ENCODE data around the gene SFT2D2. TPM values are rescaled to one million over a fixed set of nuclear protein-coding genes. Genes with fewer than 3 reads are reported as not detected.
A peak's percentile ranks its signal among the peaks of the same experiment; 100 is the strongest.

The SFT2D2 gene
- total and polyA plus RNA-seq, 9 donors, result 6.1 to 15.7 (median 8.1) TPM

DNA sequence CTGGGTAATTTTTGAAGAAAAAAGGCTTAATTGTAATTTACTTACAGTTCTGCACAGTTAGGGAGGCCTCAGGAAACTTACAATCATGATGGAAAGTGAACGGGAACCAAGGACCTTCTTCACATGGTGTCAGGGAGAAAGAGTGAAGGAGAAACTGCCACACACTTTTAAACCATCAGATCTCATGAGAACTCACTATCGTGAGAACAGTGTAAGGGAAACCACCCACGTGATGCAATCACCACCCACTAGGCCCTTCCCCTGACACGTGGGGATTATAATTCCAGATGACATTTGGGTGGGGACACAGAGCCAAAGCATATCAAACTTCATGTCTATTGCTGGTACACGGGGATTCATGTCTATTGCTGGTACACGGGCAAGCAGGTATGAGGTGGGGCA is 5.3 kb upstream of the SFT2D2 start:
- Histone ChIP-seq H3K9me3 (replicated peaks; ENCODE audit: control insufficient read depth, low read depth, low read length) (peaks cover 8% of the 10 kb centered on the region), H3K36me3 (ENCODE audit: control insufficient read depth, insufficient read depth, low read length) (no peaks in the 10 kb centered on the region), H3K27ac (ENCODE audit: low read length) (no peak overlapping the region), H3K4me3 (ENCODE audit: low read length) (no peak overlapping the region), H3K27me3 (ENCODE audit: control insufficient read depth, insufficient read depth, low read length) (peaks cover 2% of the 10 kb centered on the region), H3K4me1 (ENCODE audit: control insufficient read depth, insufficient read depth, low read length) (no peaks in the 10 kb centered on the region)
- WGBS (ENCODE audit: insufficient coverage), result no CpG with 5 or more reads among the region's 6 CpGs
- no peak for DNase-seq

DNA sequence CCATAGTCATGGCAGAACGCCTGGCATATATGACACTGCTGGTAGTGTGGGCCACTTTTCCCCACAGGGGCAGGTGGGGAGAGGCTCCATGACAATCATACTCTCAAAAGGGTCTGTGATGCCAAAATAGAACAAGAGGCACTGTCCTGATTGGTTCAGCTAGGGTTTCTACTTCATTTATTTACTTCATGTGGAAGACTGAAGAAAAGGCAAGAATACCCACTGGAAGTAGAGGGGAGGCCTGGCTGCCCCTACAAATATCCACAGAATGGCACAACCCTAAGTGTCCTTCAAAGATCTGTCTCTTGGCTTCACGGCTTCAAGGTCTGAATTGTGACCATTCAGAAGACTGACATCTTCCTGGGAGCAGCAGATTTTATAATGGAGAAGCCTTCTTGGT is 4.5 kb upstream of the SFT2D2 start:
- 67% methylated on average over 1 of the region's 2 CpGs for WGBS (ENCODE audit: insufficient coverage)
- no peak for DNase-seq

DNA sequence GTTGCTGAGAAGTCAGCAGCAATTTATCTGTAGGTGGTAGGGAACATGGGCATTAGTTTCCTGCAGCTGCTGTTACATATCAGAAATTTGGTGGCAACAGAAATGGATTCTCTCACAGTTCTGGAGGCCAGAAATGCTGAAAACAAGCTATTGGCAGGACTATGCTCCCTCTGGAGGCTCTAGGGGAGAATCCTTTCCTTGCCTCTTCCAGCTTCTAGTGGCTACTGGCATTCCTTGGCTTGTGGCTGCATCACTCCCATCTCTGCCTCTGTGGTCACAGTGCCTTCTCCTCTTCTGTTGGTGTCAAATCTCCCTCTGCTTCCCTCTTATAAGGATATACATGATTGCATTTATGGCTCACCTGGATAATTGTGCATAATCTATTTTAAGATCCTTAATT is 2.5 kb upstream of the SFT2D2 start:
- DNase-seq, result no peak
- no peak overlapping the region for H3K4me3 ChIP-seq (ENCODE audit: low read length)

More for the DNA sequence above, 4.5 kb upstream of the SFT2D2 start:
- H3K4me3 ChIP-seq (ENCODE audit: low read length), result no peak overlapping the region
- no peaks in the 10 kb centered on the region for H3K4me1 ChIP-seq (ENCODE audit: control insufficient read depth, insufficient read depth, low read length)
- no peaks in the 10 kb centered on the region for H3K36me3 ChIP-seq (ENCODE audit: control insufficient read depth, insufficient read depth, low read length)
- H3K9me3 ChIP-seq (replicated peaks; ENCODE audit: control insufficient read depth, low read depth, low read length), result peaks cover 8% of the 10 kb centered on the region
- H3K27ac ChIP-seq (ENCODE audit: low read length), result no peak overlapping the region
- H3K27me3 ChIP-seq (ENCODE audit: control insufficient read depth, insufficient read depth, low read length), result peaks cover 2% of the 10 kb centered on the region

DNA sequence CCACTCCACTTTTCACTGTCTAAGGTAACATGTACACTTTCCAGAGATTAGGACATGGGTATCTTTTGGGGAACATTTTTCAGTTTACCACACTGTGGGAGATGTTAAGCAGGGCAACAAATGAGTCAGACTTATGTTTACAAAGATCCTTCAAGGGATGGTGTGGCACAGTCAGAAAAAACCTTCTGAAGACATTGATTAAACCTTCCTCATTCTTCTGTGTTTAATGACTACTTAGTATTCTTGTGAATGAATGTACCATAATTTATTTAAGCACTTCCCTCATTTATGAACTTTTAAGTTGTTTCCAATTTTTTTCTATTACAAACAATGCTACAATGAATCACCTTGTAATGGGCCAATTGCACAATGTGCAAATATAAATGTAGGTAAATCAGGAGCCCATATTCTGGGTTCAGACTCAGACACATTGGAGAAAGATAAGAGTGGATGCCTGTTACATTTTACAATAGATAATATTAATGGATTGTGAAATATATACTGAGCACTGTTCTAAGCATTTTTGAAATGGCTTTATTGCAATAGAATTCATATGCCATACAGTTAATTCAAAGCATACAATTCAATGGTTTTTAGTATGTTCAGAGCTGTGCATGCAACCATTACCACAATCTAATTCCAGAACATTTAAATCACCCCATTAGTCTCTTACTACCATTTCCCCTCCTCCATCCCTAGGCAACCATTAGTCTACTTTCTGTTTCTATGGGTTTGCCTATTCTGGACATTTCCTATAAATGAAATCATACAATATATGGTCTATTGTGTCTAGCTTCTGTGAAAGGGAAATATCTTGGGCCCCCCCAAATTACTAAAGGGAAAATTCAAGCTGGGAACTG is 1.9 kb upstream of the SFT2D2 start:
- Histone ChIP-seq H3K4me1 (ENCODE audit: control insufficient read depth, insufficient read depth, low read length) (peaks cover 10% of the 10 kb centered on the region), H3K36me3 (ENCODE audit: control insufficient read depth, insufficient read depth, low read length) (no peaks in the 10 kb centered on the region), H3K27ac (ENCODE audit: low read length) (no peak overlapping the region), H3K27me3 (ENCODE audit: control insufficient read depth, insufficient read depth, low read length) (peaks cover 2% of the 10 kb centered on the region), H3K9me3 (replicated peaks; ENCODE audit: control insufficient read depth, low read depth, low read length) (peaks cover 8% of the 10 kb centered on the region), H3K4me3 (ENCODE audit: low read length) (no peak overlapping the region)
- DNase-seq, result no peak

More for the DNA sequence above, 2.5 kb upstream of the SFT2D2 start:
- H3K9me3 ChIP-seq (replicated peaks; ENCODE audit: control insufficient read depth, low read depth, low read length), result peaks cover 8% of the 10 kb centered on the region
- peaks cover 2% of the 10 kb centered on the region for H3K27me3 ChIP-seq (ENCODE audit: control insufficient read depth, insufficient read depth, low read length)
- no peak overlapping the region for H3K27ac ChIP-seq (ENCODE audit: low read length)
- no peaks in the 10 kb centered on the region for H3K36me3 ChIP-seq (ENCODE audit: control insufficient read depth, insufficient read depth, low read length)
- peaks cover 10% of the 10 kb centered on the region for H3K4me1 ChIP-seq (ENCODE audit: control insufficient read depth, insufficient read depth, low read length)

GRCh38 chr1:168224991-168225390 is 813 bp upstream of the SFT2D2 start:
- no peak overlapping the region for H3K27ac ChIP-seq (ENCODE audit: low read length)
- peaks cover 8% of the 10 kb centered on the region for H3K9me3 ChIP-seq (replicated peaks; ENCODE audit: control insufficient read depth, low read depth, low read length)
- peaks cover 10% of the 10 kb centered on the region for H3K4me1 ChIP-seq (ENCODE audit: control insufficient read depth, insufficient read depth, low read length)
- peaks cover 7% of the 10 kb centered on the region for H3K36me3 ChIP-seq (ENCODE audit: control insufficient read depth, insufficient read depth, low read length)
- no peak for DNase-seq
- no CpG with 5 or more reads among the region's 3 CpGs for WGBS (ENCODE audit: insufficient coverage)
- H3K27me3 ChIP-seq (ENCODE audit: control insufficient read depth, insufficient read depth, low read length), result peaks cover 2% of the 10 kb centered on the region
- no peak overlapping the region for H3K4me3 ChIP-seq (ENCODE audit: low read length)

GRCh38 chr1:168227620-168228019 is 1.8 kb downstream of the SFT2D2 start:
- peaks cover 10% of the 10 kb centered on the region for H3K4me1 ChIP-seq (ENCODE audit: control insufficient read depth, insufficient read depth, low read length)
- WGBS (ENCODE audit: insufficient coverage), result 49% methylated on average over 4 of the region's 7 CpGs
- no peak overlapping the region for H3K4me3 ChIP-seq (ENCODE audit: low read length)
- peaks cover 2% of the 10 kb centered on the region for H3K27me3 ChIP-seq (ENCODE audit: control insufficient read depth, insufficient read depth, low read length)
- H3K27ac ChIP-seq (ENCODE audit: low read length), result peak overlapping the region; percentile 47
- H3K9me3 ChIP-seq (replicated peaks; ENCODE audit: control insufficient read depth, low read depth, low read length), result peaks cover 8% of the 10 kb centered on the region
- DNase-seq, result no peak
- H3K36me3 ChIP-seq (ENCODE audit: control insufficient read depth, insufficient read depth, low read length), result peaks cover 25% of the 10 kb centered on the region

- no peak overlapping the region for H3K4me3 ChIP-seq (ENCODE audit: low read length)
- H3K27me3 ChIP-seq (ENCODE audit: control insufficient read depth, insufficient read depth, low read length), result no peaks in the 10 kb centered on the region
- no peak overlapping the region for H3K27ac ChIP-seq (ENCODE audit: low read length)
- DNase-seq, result no peak
- H3K4me1 ChIP-seq (ENCODE audit: control insufficient read depth, insufficient read depth, low read length), result peaks cover 10% of the 10 kb centered on the region
- WGBS (ENCODE audit: insufficient coverage), result no CpG with 5 or more reads among the region's 4 CpGs
- H3K36me3 ChIP-seq (ENCODE audit: control insufficient read depth, insufficient read depth, low read length), result peaks cover 40% of the 10 kb centered on the region
- H3K9me3 ChIP-seq (replicated peaks; ENCODE audit: control insufficient read depth, low read depth, low read length), result no peaks in the 10 kb centered on the region
Measured at GRCh38 chr1:168229893-168230292, 4.1 kb downstream of the SFT2D2 start.

- peaks cover 10% of the 10 kb centered on the region for H3K4me1 ChIP-seq (ENCODE audit: control insufficient read depth, insufficient read depth, low read length)
- DNase-seq, result no peak
- H3K9me3 ChIP-seq (replicated peaks; ENCODE audit: control insufficient read depth, low read depth, low read length), result no peaks in the 10 kb centered on the region
- 89% methylated on average over 1 of the region's 3 CpGs for WGBS (ENCODE audit: insufficient coverage)
- no peak overlapping the region for H3K27ac ChIP-seq (ENCODE audit: low read length)
- H3K36me3 ChIP-seq (ENCODE audit: control insufficient read depth, insufficient read depth, low read length), result peaks cover 46% of the 10 kb centered on the region
- H3K27me3 ChIP-seq (ENCODE audit: control insufficient read depth, insufficient read depth, low read length), result no peaks in the 10 kb centered on the region
- no peak overlapping the region for H3K4me3 ChIP-seq (ENCODE audit: low read length)
Measured at GRCh38 chr1:168230709-168231108, 4.9 kb downstream of the SFT2D2 start.

DNA sequence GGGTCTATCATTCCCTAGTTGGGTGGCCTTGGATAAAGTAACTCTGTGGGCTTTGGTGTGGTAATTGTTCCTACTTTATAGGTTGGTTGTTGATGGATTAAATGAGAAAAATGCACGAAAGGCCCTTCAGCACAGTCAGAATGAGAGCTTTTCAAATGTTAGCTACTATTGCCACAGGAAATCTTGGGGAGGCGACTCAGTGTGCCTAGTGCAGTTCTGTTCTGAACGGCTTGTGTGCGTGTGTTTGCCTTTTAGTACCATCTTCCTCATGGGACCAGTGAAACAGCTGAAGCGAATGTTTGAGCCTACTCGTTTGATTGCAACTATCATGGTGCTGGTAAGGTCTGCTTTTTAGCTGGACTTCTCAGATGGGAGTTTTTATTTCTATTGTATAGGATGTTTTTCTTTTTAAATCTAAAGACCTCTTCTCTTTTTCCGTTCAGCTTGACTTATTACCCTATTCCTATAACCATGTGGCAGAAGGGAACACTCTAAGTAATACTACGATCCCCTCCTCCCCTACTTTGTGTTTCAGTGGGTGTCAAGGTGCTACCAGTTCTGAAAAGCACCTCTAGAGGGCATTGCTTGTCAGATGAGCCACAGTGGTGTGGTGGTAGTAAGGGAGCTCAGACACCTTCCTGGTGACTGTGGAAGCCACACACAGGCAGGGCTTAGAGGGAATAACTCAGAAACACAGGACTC is 9.2 kb downstream of the SFT2D2 start:
- H3K36me3 ChIP-seq (ENCODE audit: control insufficient read depth, insufficient read depth, low read length), result peaks cover 55% of the 10 kb centered on the region

DNA sequence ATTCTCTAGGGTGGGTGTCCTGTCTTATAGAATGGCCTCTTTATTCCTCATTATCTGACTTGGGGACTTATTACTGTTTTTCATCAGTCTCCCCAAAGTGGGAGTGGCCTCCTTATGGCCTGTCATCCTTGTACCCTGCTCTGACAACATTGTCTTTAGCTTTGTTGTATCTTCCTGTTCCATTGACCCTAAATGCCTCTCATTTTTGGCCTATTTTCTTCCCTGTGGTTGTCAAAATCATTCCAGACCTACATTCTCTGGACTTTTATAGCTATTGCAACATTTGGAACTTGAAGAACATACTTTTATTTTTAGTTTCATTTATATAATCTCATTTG is 9.7 kb downstream of the SFT2D2 start:
- no peak overlapping the region for H3K27ac ChIP-seq (ENCODE audit: low read length)
- no peaks in the 10 kb centered on the region for H3K9me3 ChIP-seq (replicated peaks; ENCODE audit: control insufficient read depth, low read depth, low read length)
- peaks cover 56% of the 10 kb centered on the region for H3K36me3 ChIP-seq (ENCODE audit: control insufficient read depth, insufficient read depth, low read length)
- no peak for DNase-seq
- H3K4me1 ChIP-seq (ENCODE audit: control insufficient read depth, insufficient read depth, low read length), result no peaks in the 10 kb centered on the region
- H3K27me3 ChIP-seq (ENCODE audit: control insufficient read depth, insufficient read depth, low read length), result no peaks in the 10 kb centered on the region
- no peak overlapping the region for H3K4me3 ChIP-seq (ENCODE audit: low read length)

More for the DNA sequence above, 9.2 kb downstream of the SFT2D2 start:
- Histone ChIP-seq H3K27me3 (ENCODE audit: control insufficient read depth, insufficient read depth, low read length) (no peaks in the 10 kb centered on the region), H3K27ac (ENCODE audit: low read length) (no peak overlapping the region), H3K4me3 (ENCODE audit: low read length) (no peak overlapping the region), H3K9me3 (replicated peaks; ENCODE audit: control insufficient read depth, low read depth, low read length) (no peaks in the 10 kb centered on the region), H3K4me1 (ENCODE audit: control insufficient read depth, insufficient read depth, low read length) (no peaks in the 10 kb centered on the region)
- WGBS (ENCODE audit: insufficient coverage), result 89% methylated on average over 3 of the region's 8 CpGs
- DNase-seq, result no peak
